Left colon (tissue), 2 donors: ENCODE measurements around the gene PLA2G4F. TPM values are rescaled to one million over a fixed set of nuclear protein-coding genes. Genes with fewer than 3 reads are reported as not detected.
A peak's percentile ranks its signal among the peaks of the same experiment; 100 is the strongest.

ENCODE experiments used
- ATAC-seq: fragments of 200-7000 bp; cut with Tn5 transposase; one replicate; pipeline ENCODE4 v1.9.1; 2020; ENCODE audit warnings: mild to moderate bottlenecking, moderate library complexity
- DNase-seq, 2 donors: peaks; one replicate each; pipeline ENCODE4 v3.0.0-alpha.2; 2020
- intact Hi-C, 2 donors: fragments of 100-400 bp; cut with DNase I in 1 of 2; cut with micrococcal nuclease in 1 of 2; formaldehyde crosslinking; loops; one replicate each; pipeline versions ENCODE4 v1.11.2 to v1.14.0; 2022; cut with DNase I, micrococcal nuclease
- long read RNA-seq: library from polyadenylated mRNA; unstranded; transcript quantifications from one replicate; pipeline ENCODE4 v2.0.0, GENCODE V29; 2021
- total RNA-seq, 2 donors: library from RNA; stranded (reverse); fragmentation: NEBNext Ultra II Directional; extraction: Animal tissue kit (Norgen Biotek cat#: 25700); gene quantifications; one replicate each; pipeline ENCODE4 v1.2.1, GENCODE V29; 2021
- donor health status: DM: no; HTN: no; CAD: no.
- donor health status: DM: yes; HTN: yes; CAD: no.

The PLA2G4F gene
- total RNA-seq = 10 to 100 TPM; 44.1 to 73.5 TPM
- long read RNA-seq, full-length matches to known transcripts = 14 of 78 reads
- long read RNA-seq, partial matches to known transcripts = 33 of 78 reads
- long read RNA-seq, other reads (novel, unspliced or antisense) = 31 of 78 reads

GRCh38 chr15:42156243-42156922 lies at the start of gene PLA2G4F:
TSS of gene PLA2G4F (minus strand) at chr15:42156636. CDS start at chr15:42156549, 87 bp downstream.
- ATAC-seq (peak; percentile 82), DNase-seq (peak; percentile 67 to 81)
- intact Hi-C loops = no loop called here

- no peak for ATAC-seq
- no peak for DNase-seq
- intact Hi-C loops = no loop called here
These were observed 47.5 kb upstream of the PLA2G4F start for GRCh38 chr15:42203891-42204290.

GRCh38 chr15:42202653-42203052 lies 46.2 kb upstream of the PLA2G4F start:
- ATAC-seq = no peak
- intact Hi-C loops = no loop called here
- DNase-seq = no peak

GRCh38 chr15:42201801-42202200 lies 45.4 kb upstream of the PLA2G4F start:
- intact Hi-C loops = no loop called here
- ATAC-seq = no peak

GRCh38 chr15:42199126-42199525 lies 42.7 kb upstream of the PLA2G4F start:
- ATAC-seq (no peak), DNase-seq (no peak)
- intact Hi-C loops = no loop called here

More at GRCh38 chr15:42201801-42202200, 45.4 kb upstream of the PLA2G4F start:
- DNase-seq = no peak

- intact Hi-C loops = no loop called here
- DNase-seq (no peak), ATAC-seq (no peak)
These were observed 42.1 kb upstream of the PLA2G4F start for GRCh38 chr15:42198516-42198915.

- intact Hi-C loops = no loop called here
- ATAC-seq (no peak), DNase-seq (no peak)
These were observed 38.1 kb upstream of the PLA2G4F start for GRCh38 chr15:42194513-42194912.

- ATAC-seq (no peak), DNase-seq (no peak)
- intact Hi-C loops = no loop called here
These were observed 36.9 kb upstream of the PLA2G4F start for GRCh38 chr15:42193383-42193782.

GRCh38 chr15:42191610-42192346 lies 35.3 kb upstream of the PLA2G4F start:
- DNase-seq (no peak), ATAC-seq (no peak)
- intact Hi-C loops = no loop called here

- no peak for ATAC-seq
- no peak for DNase-seq
- intact Hi-C loops = no loop called here
These were observed 33.9 kb upstream of the PLA2G4F start for GRCh38 chr15:42190370-42190769.

GRCh38 chr15:42185801-42186200 lies 29.4 kb upstream of the PLA2G4F start:
- ATAC-seq (no peak), DNase-seq (no peak)
- intact Hi-C loops = no loop called here

- ATAC-seq (no peak), DNase-seq (no peak)
- intact Hi-C loops = no loop called here
These were observed 28.3 kb upstream of the PLA2G4F start for GRCh38 chr15:42184736-42185135.

- ATAC-seq (no peak), DNase-seq (peak in 1 of 2 donors; percentile 12)
- intact Hi-C loops = no loop called here
These were observed 27.9 kb upstream of the PLA2G4F start for GRCh38 chr15:42184296-42184695.

GRCh38 chr15:42182961-42183360 lies 26.5 kb upstream of the PLA2G4F start:
- intact Hi-C loops = no loop called here
- DNase-seq = no peak
- ATAC-seq = no peak

- ATAC-seq (no peak), DNase-seq (no peak)
- intact Hi-C loops = no loop called here
These were observed 26.0 kb upstream of the PLA2G4F start for GRCh38 chr15:42182328-42182886.

GRCh38 chr15:42178056-42178455 lies 21.6 kb upstream of the PLA2G4F start:
- DNase-seq (no peak), ATAC-seq (no peak)
- intact Hi-C loops = no loop called here

GRCh38 chr15:42175671-42176070 lies 19.2 kb upstream of the PLA2G4F start:
- intact Hi-C loops = no loop called here
- ATAC-seq = no peak
- no peak for DNase-seq

GRCh38 chr15:42172475-42172874 lies 16.0 kb upstream of the PLA2G4F start:
- ATAC-seq (no peak), DNase-seq (no peak)
- intact Hi-C loops = no loop called here

- ATAC-seq = no peak
- DNase-seq = no peak
- intact Hi-C loops = no loop called here
These were observed 15.4 kb upstream of the PLA2G4F start for GRCh38 chr15:42171795-42172194.

- ATAC-seq = peak; percentile 24
- no peak for DNase-seq
- intact Hi-C loops = no loop called here
These were observed 14.7 kb upstream of the PLA2G4F start for GRCh38 chr15:42171122-42171521.
